Gastrocnemius medialis (tissue), 4 donors: ENCODE measurements around the gene RNF213. TPM values are rescaled to one million over a fixed set of nuclear protein-coding genes. Genes with fewer than 3 reads are reported as not detected.

ENCODE experiments used
- ATAC-seq, 2 donors: fragments of 150-250 bp; one replicate each; pipeline ENCODE4 v1.9.1; 2016
- DNase-seq, 2 donors: peaks; one replicate each; pipeline ENCODE4 v3.0.0-alpha.2; 2019
- H3K27ac ChIP-seq, 4 donors: fragments of 200-600 bp; sonication (generic); 1 replicate in 1 of 4; 2 replicates in 3 of 4; pipeline ENCODE4 v1.5.1; 2016 to 2018; ENCODE audit warnings: mild to moderate bottlenecking in 2 of 4, moderate library complexity in 1 of 4
- H3K27me3 ChIP-seq, 3 donors: fragments of 200-600 bp; sonication (generic) in 2 of 3; 1 replicate in 1 of 3; 2 replicates in 2 of 3; pipeline versions ENCODE4 v1.5.1 to v1.6.0; 2016 to 2019; ENCODE audit warnings: mild to moderate bottlenecking in 1 of 3, moderate library complexity in 1 of 3
- H3K36me3 ChIP-seq, 2 donors: fragments of 200-600 bp; sonication (generic) in 1 of 2; one replicate each; pipeline ENCODE4 v1.5.1; 2017 to 2018
- H3K4me1 ChIP-seq, 2 donors: fragments of 200-600 bp; sonication (generic) in 1 of 2; one replicate each; pipeline ENCODE4 v1.5.1; 2016 to 2017; ENCODE audit warnings: mild to moderate bottlenecking in 2 of 2
- H3K4me3 ChIP-seq, 4 donors: fragments of 200-600 bp; sonication (generic) in 3 of 4; 1 replicate in 1 of 4; 2 replicates in 3 of 4; pipeline ENCODE4 v1.5.1; 2016 to 2019; ENCODE audit warnings: mild to moderate bottlenecking in 2 of 4
- H3K9me3 ChIP-seq, 3 donors: fragments of 200-600 bp; sonication (generic) in 2 of 3; 1 replicate in 1 of 3; 2 replicates in 2 of 3; pipeline ENCODE4 v1.5.1; 2016 to 2019
- POLR2A ChIP-seq, 2 donors: fragments of 450-650 bp; IDR thresholded peaks; one replicate each; pipeline ENCODE4 v1.6.1; 2017; ENCODE audit warnings: antibody characterized with exemption in 2 of 2, mild to moderate bottlenecking in 2 of 2, moderate library complexity in 2 of 2
- in situ Hi-C, 4 donors: fragments of 200-750 bp; cut with MboI; loops; one replicate each; pipeline versions ENCODE4 v1.15.0 to v1.8.0; 2017; ENCODE audit warnings: low sequenced_read_pairs in 4 of 4
- intact Hi-C: fragments of 100-400 bp; cut with DNase I; formaldehyde crosslinking; loops from one replicate; pipeline ENCODE4 v1.15.1; 2023; ENCODE audit warnings: low total_unique reads
- total RNA-seq, 4 donors: library from RNA; depleted of rRNA; stranded (reverse); fragments of >200 nt; gene quantifications; one replicate each; pipeline versions ENCODE4 v1.1.0 to v1.2.3, GENCODE V29; 2016
- TF ChIP-seq, protein P1 (sequence below), 5 experiments: fragments of 450-650 bp in 3 of 5; fragments of 200-600 bp in 2 of 5; sonication (generic) in 2 of 5; IDR thresholded peaks in 4 of 5; conservative IDR thresholded peaks in 1 of 5; 1 replicate in 4 of 5; 2 replicates in 1 of 5; pipeline ENCODE4 v1.5.1; 2016 to 2019; ENCODE audit warnings: antibody characterized with exemption in 5 of 5, mild to moderate bottlenecking in 3 of 5, moderate library complexity in 3 of 5

Gene RNF213
- total RNA-seq, 4 donors from 2014 or later, result 24.1 to 51.8 (median 28.6) TPM

DNA sequence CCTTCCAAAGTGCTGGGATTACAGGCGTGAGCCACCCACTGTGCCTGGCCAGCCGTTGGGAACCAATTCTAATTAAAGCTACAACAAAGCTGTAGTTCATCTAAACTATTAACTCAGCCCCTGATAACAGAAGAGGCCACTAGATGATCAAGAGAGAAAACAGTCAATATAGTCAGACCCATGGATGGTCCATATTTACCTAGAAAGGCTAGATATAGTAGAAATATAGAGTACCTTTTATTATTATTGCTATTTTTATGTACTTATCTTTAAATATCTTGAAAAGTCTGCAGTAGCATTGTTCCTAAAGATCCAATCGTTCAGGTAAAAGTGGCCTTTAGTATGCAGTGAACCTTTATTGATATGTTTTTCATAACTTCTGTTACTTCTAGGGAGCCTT, 43.2 kb downstream of the RNF213 start:
- Histone ChIP-seq H3K27me3 (no peaks in the 10 kb centered on the region), H3K4me3 (no peak overlapping the region), H3K4me1 (no peaks in the 10 kb centered on the region), H3K9me3 (no peaks in the 10 kb centered on the region), H3K27ac (no peak overlapping the region), H3K36me3 (peaks cover 0 to 99% of the 10 kb centered on the region in 2 donors)
- in situ Hi-C loops, result no loop called here
- no peak for DNase-seq
- TF ChIP-seq, protein P1, sequence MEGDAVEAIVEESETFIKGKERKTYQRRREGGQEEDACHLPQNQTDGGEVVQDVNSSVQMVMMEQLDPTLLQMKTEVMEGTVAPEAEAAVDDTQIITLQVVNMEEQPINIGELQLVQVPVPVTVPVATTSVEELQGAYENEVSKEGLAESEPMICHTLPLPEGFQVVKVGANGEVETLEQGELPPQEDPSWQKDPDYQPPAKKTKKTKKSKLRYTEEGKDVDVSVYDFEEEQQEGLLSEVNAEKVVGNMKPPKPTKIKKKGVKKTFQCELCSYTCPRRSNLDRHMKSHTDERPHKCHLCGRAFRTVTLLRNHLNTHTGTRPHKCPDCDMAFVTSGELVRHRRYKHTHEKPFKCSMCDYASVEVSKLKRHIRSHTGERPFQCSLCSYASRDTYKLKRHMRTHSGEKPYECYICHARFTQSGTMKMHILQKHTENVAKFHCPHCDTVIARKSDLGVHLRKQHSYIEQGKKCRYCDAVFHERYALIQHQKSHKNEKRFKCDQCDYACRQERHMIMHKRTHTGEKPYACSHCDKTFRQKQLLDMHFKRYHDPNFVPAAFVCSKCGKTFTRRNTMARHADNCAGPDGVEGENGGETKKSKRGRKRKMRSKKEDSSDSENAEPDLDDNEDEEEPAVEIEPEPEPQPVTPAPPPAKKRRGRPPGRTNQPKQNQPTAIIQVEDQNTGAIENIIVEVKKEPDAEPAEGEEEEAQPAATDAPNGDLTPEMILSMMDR (IDR thresholded peaks at IDR 0.05 in 4 of 5, conservative IDR thresholded peaks at IDR 0.05 in 1 of 5), result no peak
- no peak for TF ChIP-seq POLR2A (IDR thresholded peaks at IDR 0.05)
- intact Hi-C loops, result loop anchor here (10.0 kb wide), 1 partner anchor 1891 kb away; no protein-coding TSS in a partner anchor
- ATAC-seq, result no peak

DNA sequence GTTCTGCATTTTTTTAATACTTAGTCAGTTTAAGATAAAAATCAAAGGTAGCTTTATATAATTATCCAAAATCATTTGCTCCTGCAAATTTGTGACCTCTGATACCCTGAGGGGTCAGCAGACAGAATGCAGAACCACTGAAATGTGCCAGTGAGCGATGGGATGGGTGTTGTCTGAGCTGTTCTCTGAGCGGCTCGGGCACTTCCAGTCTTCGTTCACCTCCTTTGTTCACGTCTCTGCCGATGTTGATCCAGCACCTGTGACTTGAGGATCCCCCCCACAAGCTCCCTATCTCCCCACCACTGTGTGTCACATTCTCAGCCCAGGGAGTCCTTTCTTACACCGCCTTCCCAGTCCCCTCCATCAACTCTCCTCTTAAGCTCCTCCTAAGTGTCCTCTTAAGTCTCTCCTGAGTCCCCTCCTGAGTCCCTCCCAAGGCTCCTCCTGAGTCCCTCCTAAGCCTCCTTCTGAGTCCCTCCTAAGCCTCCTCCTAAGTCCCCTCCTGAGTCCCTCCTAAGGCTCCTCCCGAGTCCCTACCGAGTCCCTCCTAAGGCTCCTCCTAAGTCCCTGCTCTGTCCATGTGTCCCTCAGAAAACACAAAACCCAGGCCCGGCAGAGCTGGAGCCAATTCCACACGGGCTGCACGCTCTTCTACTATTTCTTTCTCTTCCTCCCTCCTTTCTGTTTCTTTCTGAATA, 47.5 kb downstream of the RNF213 start:
- ATAC-seq (no peak), DNase-seq (no peak)
- no peak for TF ChIP-seq POLR2A (IDR thresholded peaks at IDR 0.05)
- H3K9me3 ChIP-seq, result no peaks in the 10 kb centered on the region
- in situ Hi-C loops (no loop called here), intact Hi-C loops (loop anchor here (10.0 kb wide), 1 partner anchor 1887 kb away; no protein-coding TSS in a partner anchor)
- no peaks in the 10 kb centered on the region for H3K27me3 ChIP-seq
- H3K36me3 ChIP-seq, result peaks cover 0 to 95% of the 10 kb centered on the region in 2 donors
- no peaks in the 10 kb centered on the region for H3K4me1 ChIP-seq
- no peak overlapping the region for H3K27ac ChIP-seq
- no peak overlapping the region for H3K4me3 ChIP-seq

DNA sequence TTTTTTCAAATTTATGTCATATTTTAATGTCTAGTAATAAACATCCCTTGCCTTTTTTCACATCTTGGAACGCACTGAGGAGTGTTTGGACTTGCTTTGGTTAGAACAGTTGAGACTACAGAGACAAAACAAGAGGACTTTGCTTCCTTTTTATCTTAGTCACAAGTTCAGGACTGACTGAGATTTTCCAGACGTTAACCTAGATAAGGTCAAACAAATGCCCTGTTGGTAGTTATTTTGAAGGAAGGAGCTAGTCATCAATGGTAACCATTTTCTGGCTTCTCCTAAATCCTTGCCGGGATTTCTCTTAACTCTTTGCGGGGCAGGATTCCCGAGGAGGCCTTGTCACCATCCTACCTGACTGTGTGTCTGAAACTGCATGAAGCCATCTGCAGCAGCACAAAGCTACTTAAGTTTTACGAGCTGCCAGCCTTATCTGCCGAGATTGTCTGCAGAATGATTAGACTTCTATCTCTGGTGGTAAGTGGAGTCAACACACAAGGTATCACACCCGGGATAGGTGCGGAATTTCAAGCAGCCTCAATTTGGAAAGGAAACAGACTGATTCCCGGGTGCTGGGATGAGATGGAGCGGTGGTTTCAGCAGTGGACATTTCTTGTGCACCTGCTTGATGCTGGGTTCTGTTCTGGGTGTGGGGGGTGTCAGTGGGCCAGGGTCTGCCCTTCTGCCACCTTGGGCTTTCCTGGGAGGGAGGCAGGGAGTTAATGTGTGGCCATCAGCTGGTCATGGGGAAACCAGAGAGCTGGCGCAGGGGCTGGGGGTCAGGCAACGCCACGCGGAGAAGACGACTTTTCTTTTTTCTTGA, 48.3 kb downstream of the RNF213 start:
- Histone ChIP-seq H3K4me3 (no peak overlapping the region), H3K4me1 (no peaks in the 10 kb centered on the region), H3K9me3 (no peaks in the 10 kb centered on the region), H3K36me3 (peaks cover 0 to 91% of the 10 kb centered on the region in 2 donors), H3K27me3 (no peaks in the 10 kb centered on the region), H3K27ac (no peak overlapping the region)
- ATAC-seq (no peak), DNase-seq (no peak)
- TF ChIP-seq, protein P1 (IDR thresholded peaks at IDR 0.05 in 4 of 5, conservative IDR thresholded peaks at IDR 0.05 in 1 of 5), result no peak
- no peak for TF ChIP-seq POLR2A (IDR thresholded peaks at IDR 0.05)
- intact Hi-C loops (loop anchor here (10.0 kb wide), 1 partner anchor 1886 kb away; no protein-coding TSS in a partner anchor), in situ Hi-C loops (no loop called here)

DNA sequence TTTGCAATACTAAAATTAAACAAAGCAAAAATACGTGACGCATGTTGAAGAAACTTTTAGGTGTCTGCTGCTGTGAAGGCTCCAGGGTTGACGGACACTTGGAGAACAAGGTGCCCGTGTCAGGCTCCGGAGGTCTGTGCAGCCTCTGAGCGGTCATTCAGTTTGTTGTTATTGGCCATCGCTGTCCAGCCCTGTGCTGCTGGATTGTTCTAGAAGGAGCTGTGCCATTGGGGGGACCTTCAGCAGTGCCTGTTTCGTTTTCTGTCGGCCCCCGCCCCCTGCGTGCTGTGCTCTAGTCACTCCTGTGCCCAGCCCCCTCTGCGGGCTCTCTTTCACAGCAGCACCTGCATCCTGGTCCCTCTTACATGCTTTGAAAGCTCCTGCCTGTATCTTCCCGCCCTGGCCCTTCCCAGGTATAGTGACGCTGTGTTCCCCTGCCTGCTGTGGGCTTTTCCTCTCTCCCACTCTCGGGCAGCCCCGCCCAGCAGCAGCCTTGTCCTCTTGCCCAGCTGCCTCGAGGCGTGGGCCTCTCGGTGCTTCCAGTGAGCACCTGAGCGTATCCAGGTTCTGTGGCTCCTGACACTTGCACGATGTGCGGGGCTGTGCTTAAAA, 50.7 kb downstream of the RNF213 start:
- H3K4me1 ChIP-seq, result no peaks in the 10 kb centered on the region
- intact Hi-C loops, result no loop called here
- no peak overlapping the region for H3K27ac ChIP-seq
- TF ChIP-seq POLR2A (IDR thresholded peaks at IDR 0.05), result no peak
- TF ChIP-seq, protein P1 (IDR thresholded peaks at IDR 0.05 in 4 of 5, conservative IDR thresholded peaks at IDR 0.05 in 1 of 5), result no peak
- H3K27me3 ChIP-seq, result no peaks in the 10 kb centered on the region
- no peak for DNase-seq
- H3K4me3 ChIP-seq, result no peak overlapping the region
- H3K36me3 ChIP-seq, result peaks cover 0 to 69% of the 10 kb centered on the region in 2 donors
- no peak for ATAC-seq
- H3K9me3 ChIP-seq, result no peaks in the 10 kb centered on the region
- in situ Hi-C loops, result no loop called here
